Inferior parietal cortex (tissue), 1 donor: ENCODE measurements around the gene MDGA2.

ENCODE experiments used
- DNase-seq: peaks from one replicate; pipeline ENCODE4 v3.0.0-alpha.2; 2016; ENCODE audit errors: extremely low spot score

MDGA2 gene

DNA sequence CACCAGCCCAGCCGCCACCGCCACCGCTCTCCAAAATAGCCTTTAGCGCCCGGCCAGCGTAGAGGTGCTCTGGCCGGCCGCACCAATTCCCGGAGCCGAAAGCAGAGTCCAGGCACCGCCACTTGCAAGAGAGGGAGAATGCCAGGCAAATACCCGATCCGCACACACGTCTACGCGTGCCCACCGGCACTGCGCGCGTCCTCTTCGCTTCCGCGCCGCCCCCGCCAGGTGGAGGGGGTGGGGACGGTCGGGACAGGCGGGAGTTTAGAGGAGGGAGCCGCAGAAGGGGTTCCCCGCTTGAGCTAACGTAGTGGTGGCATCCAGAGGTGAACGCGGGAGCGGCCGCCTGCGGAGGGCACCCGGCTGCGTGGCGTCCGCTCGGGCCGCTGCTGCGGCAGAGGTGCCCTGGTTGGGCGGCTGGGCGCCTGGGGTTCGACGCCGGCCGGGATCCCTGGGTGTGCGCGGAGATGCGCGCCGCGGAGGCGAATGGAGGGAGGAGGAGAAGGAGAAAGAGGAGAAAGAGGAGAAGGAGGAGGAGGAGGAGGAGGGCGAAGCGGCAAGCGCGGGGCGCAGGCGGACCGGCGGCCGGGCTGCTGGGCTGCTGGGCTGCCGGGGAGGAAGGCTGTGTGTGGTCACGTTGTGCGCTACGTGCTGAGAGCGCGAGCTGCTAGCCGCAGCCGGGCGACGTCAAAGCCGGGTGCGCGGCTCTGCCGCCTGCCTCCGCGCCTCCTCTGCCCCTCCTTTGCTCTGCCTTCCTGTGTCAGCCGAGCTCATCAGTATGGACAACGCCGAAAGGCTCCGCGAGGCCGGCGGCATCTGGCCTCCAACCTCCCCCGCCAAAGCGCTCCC, at the start of gene MDGA2:
Gene MDGA2 (minus strand): TSS at position 140 of the 849 bp plus-strand sequence.
- DNase-seq = no peak

DNA sequence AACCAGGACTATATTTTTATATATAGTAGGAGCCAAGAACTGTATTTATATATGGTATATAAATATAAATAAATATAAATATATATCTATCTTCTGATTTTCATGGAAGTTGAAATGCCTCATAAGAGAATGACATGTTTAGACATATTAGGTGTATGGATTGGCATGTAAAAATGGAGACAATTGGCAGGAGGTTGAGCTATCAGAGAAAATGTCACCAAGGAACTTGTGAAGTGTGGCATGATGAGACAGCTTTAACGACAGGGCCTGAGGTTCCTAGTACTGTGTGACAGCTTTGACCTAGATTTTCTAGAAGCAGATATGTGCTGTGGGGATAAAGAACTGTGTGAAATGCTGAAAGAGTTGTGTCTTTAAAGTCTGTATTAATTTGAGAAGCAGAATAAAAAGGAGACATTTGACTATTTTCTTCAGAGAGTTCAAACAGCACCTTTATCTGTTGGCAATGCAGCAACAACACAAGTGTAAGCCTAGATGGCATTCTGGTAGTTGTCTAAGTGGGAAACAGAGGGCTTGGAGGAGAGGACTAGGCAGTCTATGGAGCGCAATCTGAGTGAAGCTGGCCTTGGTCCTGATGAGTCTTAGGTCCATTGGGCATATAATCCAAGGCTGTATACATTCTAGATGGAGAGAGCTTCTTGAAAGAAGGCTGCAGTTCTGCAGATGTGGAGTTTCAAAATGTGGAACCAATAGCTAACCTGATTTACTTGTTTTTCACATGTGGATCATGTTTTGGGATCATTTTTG, 47.7 kb upstream of the MDGA2 start:
- no peak for DNase-seq

DNA sequence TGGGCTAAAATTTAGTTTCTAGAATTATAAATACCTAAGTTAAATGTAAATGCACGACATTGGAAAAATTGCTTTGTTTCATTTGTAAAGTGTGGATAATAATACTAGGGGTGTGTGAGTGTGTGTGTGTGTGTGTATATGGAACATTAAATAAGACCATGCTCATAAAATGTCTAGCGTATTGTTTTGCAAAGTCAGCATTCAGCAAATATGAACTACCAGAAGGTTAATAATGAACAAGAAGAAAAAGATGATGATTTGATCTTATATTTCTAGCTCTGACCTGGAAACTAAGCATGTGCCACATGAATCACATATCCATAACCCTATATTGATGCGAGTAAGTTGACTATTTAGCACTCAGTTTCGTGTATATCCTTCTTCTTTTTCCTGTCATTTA, 44.9 kb upstream of the MDGA2 start:
- DNase-seq = no peak

DNA sequence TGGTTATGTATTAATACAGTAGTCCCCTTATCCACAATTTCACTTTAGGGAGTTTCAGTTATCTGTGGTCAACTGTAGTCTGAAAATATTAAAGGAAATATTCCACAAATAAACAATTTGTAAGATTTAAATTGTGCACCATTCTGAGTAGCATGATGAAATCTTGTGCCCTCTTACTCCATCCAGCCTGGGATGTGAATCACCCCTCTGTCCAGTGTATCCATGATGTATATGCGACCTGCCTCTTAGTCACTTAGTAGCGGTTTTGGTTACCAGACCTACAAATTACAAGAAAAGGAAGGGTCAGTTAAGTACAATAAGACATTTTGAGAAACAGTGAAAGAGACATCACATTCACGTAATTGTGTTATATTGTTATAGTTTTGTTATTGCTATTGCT, 39.9 kb upstream of the MDGA2 start:
- no peak for DNase-seq

- no peak for DNase-seq
Measured at GRCh38 chr14:47710581-47710980, 35.2 kb upstream of the MDGA2 start.

DNA sequence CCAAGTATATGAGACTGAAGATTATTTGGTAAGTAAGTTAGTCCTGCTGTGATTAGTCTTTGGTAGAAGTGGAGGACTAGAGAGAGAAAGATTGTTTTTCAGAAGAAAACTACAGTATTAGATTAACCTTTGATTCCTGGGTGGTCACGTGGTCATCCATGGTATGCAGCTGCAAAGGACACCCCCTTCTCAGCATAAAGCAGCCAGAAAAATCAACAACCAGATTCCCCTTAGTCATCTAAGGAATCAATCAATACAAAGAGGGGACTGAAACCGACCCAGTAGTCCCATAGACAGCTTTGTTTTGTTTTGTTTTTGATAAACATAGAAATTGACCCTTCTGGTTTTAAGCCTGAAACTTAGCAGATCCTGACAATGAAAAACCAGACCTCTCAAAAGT, 30.3 kb upstream of the MDGA2 start:
- no peak for DNase-seq

DNA sequence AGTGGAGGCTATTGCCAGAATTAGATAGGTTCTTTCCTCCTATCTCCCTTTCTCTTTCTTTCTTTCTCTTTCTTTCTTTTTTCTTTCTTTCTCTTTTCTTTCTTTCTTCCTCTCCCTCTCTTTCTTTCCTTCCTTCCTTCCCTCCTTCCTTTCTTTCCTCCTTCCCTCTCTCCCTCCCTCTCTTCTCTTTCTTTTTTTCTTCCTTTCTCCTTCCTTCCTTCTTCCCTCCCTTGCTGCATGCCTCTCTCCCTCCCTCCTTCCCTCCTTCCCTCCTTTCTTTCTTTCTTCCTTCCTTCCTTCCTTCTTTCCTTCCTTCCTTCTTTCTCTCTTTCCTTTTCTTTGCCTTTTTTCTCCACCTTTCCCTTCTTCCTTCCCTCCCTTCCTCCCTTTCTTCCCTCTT, 16.4 kb upstream of the MDGA2 start:
- DNase-seq = no peak

DNA sequence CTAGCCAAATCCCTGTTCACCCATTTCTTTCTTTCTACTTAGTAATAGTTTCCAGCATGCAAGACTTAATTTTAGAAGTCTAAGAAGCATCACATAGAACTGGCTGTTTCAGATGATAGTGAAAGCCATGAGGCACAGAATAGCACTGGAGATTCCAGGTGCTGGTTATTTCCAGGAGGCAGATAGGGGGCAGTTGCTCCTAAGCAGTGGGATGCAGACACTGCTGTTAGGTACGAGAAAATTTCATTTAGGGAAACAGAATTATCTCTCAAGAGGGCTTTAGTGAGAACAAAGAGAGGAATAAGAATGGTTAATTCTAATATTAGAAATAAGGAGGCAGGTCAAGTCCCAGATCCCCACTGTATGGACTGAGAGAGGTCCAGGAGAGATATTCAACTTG, 3.6 kb upstream of the MDGA2 start:
- DNase-seq = no peak

GRCh38 chr14:47678157-47678556, 2.8 kb upstream of the MDGA2 start:
- no peak for DNase-seq

GRCh38 chr14:47676315-47676617, 861 bp upstream of the MDGA2 start:
- DNase-seq = no peak

DNA sequence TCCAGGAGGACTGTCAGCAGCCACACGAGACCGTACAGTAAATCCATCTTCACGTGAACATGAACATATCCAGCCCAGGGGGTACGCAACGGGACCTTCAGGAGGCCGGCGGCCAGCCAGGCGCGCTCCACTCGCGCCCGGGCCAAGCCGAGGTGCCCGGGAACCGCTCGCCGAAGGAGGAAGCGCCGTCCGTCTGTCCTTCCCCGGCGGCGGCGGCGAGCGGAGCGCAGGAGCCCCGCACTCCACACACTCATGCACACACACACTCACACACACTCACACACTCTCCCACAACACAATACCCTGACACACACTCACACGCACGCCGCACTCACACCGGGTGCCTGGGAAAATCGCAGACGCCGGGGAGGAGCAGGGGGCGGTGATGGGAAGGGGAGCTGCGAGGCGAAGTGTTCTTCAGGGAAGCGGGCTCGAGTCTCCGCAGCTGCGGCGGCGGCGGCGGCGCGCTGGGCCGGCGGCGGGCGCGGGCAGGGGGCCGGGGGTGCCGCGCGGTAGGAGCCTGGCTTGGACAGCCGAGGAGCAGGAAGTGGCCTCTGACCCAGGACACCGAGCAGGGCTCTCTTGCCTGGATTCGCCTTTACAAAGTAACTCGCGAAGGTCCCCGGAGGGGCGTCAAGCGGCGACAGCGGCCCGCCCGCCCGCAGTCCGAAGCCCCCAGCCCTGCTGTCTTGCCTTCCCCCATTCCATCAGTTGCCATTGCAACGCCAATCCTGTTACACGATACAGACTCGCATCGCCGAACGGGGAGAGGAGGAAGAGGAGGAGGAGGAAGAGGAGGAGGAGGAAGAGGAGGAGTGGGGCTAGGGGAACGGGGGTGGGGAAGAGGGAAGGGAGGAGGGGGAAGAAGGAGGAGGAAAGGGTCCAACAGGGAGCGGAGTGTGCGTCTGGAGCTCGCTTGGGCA, 601 bp downstream of the MDGA2 start:
- no peak for DNase-seq

GRCh38 chr14:47674148-47674542, 1.3 kb downstream of the MDGA2 start:
- no peak for DNase-seq

DNA sequence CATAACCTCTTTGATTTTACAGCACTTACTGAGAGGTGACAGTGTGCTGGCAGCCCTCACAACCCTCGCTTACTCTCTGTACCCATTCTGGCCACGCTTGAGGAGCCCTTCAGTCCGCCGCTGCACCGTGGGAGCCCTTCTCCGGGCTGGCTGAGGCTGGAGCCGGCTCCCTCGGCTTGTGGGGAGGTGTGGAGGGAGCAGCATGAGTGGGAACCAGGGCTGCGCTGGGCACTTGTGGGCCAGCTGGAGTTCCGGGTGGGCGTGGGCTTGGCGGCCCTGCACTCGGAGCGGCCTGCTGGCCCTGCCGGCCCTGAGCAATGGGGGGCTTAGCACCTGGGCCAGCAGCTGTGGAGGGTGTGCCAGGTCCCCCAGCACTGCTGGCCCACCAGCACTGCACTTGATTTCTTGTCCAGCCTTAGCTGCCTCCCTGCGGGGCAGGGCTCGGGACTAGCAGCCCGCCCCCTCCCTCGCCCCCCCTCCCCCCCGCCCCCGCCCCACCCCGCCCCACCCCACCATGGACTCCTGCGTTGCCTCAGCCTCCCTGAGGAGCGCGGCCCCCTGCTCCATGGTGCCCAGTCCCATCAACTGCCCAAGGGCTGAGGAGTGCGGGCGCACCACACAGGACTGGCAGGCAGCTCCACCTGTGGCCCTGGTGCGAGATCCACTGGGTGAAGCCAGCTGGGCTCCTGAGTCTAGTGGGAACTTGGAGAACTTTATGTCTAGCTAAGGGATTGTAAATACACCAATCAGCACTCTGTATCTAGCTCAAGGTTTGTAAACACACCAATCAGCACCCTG, 9.9 kb downstream of the MDGA2 start:
- DNase-seq = no peak

DNA sequence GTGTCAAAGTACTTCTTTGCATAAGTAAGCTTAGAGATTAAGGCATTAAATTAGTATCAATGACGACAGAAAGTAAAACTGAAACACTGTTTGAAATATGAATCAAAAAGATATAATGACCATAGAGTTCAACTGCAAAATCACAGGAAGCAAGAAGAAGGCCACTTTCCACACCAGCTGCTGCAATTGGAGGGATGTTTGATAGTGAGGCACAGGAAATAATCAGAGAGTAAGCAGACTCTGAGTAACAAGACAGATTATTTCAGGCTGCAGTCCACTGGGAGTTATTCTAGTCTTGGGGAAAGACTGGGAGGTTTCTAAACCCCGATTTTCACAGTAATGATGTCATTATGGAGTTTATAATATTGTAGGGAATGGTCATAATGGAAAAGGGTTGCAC, 12.9 kb downstream of the MDGA2 start:
- DNase-seq = no peak

DNA sequence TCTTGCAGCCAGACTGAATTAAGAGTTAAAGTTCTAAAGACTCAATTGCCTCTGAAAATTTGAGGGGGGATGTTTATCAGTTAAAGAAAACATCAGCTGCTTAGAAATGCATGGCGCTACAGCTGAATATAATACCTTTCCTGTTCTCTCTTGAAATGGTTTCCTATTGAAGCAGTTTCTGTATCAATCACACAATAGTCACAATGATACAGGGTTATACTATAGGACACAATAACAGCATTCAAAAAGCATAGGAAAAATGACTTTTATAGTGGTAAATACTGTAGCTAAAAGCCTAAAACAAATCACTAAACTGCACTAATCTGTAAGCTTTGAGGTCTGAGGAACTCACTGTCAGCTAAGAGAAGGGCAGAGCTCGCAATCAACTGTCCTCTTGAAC, 15.2 kb downstream of the MDGA2 start:
- DNase-seq = no peak

DNA sequence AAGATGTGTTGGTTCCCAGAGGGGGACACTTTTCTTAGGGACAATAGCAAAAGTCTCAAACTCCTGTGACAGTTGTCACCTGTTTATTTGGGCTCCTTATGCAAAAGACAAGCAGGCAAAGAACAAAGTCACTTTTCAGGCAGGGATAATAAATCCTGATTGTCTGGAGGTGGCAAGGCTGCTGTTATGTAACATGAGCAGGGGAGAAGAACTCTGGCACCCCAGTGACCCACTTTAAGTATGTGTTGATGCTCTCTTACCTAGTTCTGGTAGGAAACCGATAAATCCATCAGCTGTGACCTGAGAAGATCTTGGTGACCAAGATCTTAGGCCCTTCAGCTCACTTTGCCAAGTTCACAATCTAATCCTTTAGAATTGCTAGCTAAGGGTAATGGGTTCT, 17.4 kb downstream of the MDGA2 start:
- no peak for DNase-seq

GRCh38 chr14:47657143-47657542, 18.3 kb downstream of the MDGA2 start:
- no peak for DNase-seq

DNA sequence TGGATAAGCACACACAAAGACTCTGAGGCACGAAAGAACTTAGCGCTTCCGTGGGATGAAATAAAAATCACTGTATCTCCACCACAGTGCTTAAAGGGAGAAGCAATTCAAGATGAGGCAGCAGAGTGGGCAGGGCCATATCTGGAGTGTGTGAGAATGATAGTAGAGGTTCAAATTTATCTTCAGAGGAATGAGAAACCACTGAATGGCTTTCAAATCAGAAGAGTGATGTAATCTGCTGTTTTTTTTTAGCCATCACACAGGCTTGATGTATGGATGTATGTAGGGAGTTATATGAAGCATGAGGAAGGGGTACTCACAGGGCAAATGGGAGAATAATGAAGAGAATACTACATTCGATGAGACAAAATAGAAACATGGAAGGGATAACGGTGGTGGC, 24.1 kb downstream of the MDGA2 start:
- no peak for DNase-seq

GRCh38 chr14:47637753-47638152, 37.7 kb downstream of the MDGA2 start:
- DNase-seq = no peak

DNA sequence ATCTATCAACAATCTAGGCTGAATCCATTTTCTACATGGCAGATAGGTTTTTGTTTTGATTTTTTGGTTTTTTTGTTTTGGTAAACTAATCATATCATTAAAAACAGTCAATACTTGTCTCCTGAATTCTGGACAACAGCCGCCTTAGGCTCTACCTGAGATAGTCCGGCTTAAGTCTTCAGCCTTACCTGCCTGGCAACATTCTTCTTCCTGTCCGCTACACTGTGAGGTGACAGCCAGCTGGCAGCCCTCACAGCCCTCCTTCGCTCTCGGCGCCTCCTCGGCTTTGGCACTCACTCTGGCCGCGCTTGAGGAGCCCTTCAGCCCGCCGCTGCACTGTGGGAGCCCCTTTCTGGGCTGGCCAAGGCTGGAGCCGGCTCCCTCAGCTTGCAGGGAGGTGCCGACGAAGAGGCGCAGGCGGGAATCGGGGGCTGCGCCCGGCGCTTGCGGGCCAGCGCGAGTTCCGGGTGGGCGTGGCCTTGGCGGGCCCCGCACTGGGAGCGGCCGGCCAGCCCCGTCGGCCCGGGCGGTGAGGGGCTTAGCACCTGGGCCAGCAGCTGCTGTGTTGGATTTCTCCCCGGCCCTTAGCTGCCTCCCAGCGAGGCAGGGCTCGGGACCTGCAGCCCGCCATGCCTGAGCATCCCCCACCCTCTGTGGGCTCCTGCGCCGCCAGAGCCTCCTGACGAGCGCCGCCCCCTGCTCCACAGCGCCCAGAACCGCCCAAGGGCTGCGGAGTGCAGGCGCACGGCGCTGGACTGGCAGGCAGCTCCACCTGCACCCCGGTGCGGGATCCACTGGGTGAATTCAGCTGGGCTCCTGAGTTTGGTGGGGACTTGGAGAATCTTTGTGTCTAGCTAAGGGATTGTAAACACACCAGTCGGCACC, 49.0 kb downstream of the MDGA2 start:
- no peak for DNase-seq
